Trophoblast cell (in vitro differentiated cells and primary cell): ENCODE data around the gene CPSF4L.

Experiments used
- DNase-seq, 2 donors: peaks; one replicate each; pipeline ENCODE4 v3.0.0-alpha.2; 2016
- H2AFZ ChIP-seq: 2 replicates; pipeline ENCODE4 v1.6.1; 2013; ENCODE audit warnings: low read length, moderate library complexity, mild to moderate bottlenecking; ENCODE audit not compliant: insufficient read depth, poor library complexity
- H2AK5ac ChIP-seq: 2 replicates; pipeline ENCODE4 v1.6.1; 2013; ENCODE audit warnings: mild to moderate bottlenecking, low read length
- H2BK120ac ChIP-seq: 2 replicates; pipeline ENCODE4 v1.6.1; 2013; ENCODE audit warnings: low read length, mild to moderate bottlenecking, moderate library complexity; ENCODE audit not compliant: insufficient read depth, poor library complexity
- H2BK12ac ChIP-seq: 2 replicates; pipeline ENCODE4 v1.6.1; 2013; ENCODE audit warnings: mild to moderate bottlenecking, low read length, moderate library complexity
- H2BK5ac ChIP-seq: 2 replicates; pipeline ENCODE4 v1.6.1; 2013; ENCODE audit warnings: low read length, low read depth, moderate library complexity, mild to moderate bottlenecking; ENCODE audit not compliant: poor library complexity
- H3K14ac ChIP-seq: 2 replicates; pipeline ENCODE4 v1.6.1; 2013; ENCODE audit warnings: mild to moderate bottlenecking, low read length
- H3K18ac ChIP-seq: 2 replicates; pipeline ENCODE4 v1.6.1; 2013; ENCODE audit warnings: mild to moderate bottlenecking, low read length
- H3K23ac ChIP-seq: 2 replicates; pipeline ENCODE4 v1.6.1; 2013; ENCODE audit warnings: low read length
- H3K27ac ChIP-seq: 2 replicates; pipeline ENCODE4 v1.5.1; 2013; ENCODE audit warnings: low read depth, mild to moderate bottlenecking, inconsistent platforms, low read length, moderate library complexity
- H3K27me3 ChIP-seq: 2 replicates; pipeline ENCODE4 v1.6.1; 2013; ENCODE audit warnings: inconsistent platforms, mild to moderate bottlenecking, low read length, moderate library complexity; ENCODE audit not compliant: insufficient read depth
- H3K36me3 ChIP-seq, 2 experiments: 1 replicate in 1 of 2; 2 replicates in 1 of 2; pipeline ENCODE4 v1.6.1; 2013; ENCODE audit warnings: low read length in 2 of 2, mild to moderate bottlenecking in 2 of 2, moderate library complexity in 1 of 2; ENCODE audit not compliant: insufficient read depth in 2 of 2, control insufficient read depth in 1 of 2
- H3K4ac ChIP-seq: 2 replicates; pipeline ENCODE4 v1.6.1; 2013; ENCODE audit warnings: low read depth, mild to moderate bottlenecking, low read length, moderate library complexity
- H3K4me1 ChIP-seq, 2 experiments: 1 replicate in 1 of 2; 2 replicates in 1 of 2; pipeline ENCODE4 v1.6.1; 2013; ENCODE audit warnings: low read length in 2 of 2, mild to moderate bottlenecking in 2 of 2, moderate library complexity in 1 of 2; ENCODE audit not compliant: insufficient read depth in 2 of 2, control insufficient read depth in 1 of 2
- H3K4me2 ChIP-seq: 2 replicates; pipeline ENCODE4 v1.6.1; 2013; ENCODE audit warnings: inconsistent platforms, mild to moderate bottlenecking, low read length, moderate library complexity
- H3K4me3 ChIP-seq: 2 replicates; pipeline ENCODE4 v1.5.1; 2013; ENCODE audit warnings: mild to moderate bottlenecking, low read depth, low read length, inconsistent platforms
- H3K79me1 ChIP-seq: one replicate; pipeline ENCODE4 v1.6.1; 2013; ENCODE audit warnings: low read length
- H3K79me2 ChIP-seq: 2 replicates; pipeline ENCODE4 v1.6.1; 2013; ENCODE audit warnings: low read length, mild to moderate bottlenecking; ENCODE audit not compliant: control insufficient read depth, insufficient read depth, poor library complexity
- H3K9ac ChIP-seq: 2 replicates; pipeline ENCODE4 v1.6.1; 2013; ENCODE audit warnings: mild to moderate bottlenecking, low read length
- H3K9me3 ChIP-seq: 2 replicates; pipeline ENCODE4 v1.6.1; 2013; ENCODE audit warnings: low read depth, mild to moderate bottlenecking, control low read depth, inconsistent platforms, low read length; ENCODE audit not compliant: insufficient read depth
- H4K12ac ChIP-seq: 2 replicates; pipeline ENCODE4 v1.6.1; 2013; ENCODE audit warnings: low read depth, mild to moderate bottlenecking, low read length, moderate library complexity
- H4K8ac ChIP-seq: 2 replicates; pipeline ENCODE4 v1.6.1; 2013; ENCODE audit warnings: low read depth, mild to moderate bottlenecking, low read length, moderate library complexity
- H4K91ac ChIP-seq: one replicate; pipeline ENCODE4 v1.6.1; 2013; ENCODE audit warnings: low read depth, mild to moderate bottlenecking, low read length, moderate library complexity
- WGBS: extraction: QIAGEN DNeasy Blood & Tissue Kit; methylation state at CpG from one replicate; pipeline ENCODE4 v1.1.7; 2013; ENCODE audit warnings: missing lambda C conversion rate; ENCODE audit not compliant: insufficient read length, insufficient coverage; ENCODE audit errors: extremely low coverage; 5-methylcytosine and 5-hydroxymethylcytosine counted together

Gene CPSF4L

DNA sequence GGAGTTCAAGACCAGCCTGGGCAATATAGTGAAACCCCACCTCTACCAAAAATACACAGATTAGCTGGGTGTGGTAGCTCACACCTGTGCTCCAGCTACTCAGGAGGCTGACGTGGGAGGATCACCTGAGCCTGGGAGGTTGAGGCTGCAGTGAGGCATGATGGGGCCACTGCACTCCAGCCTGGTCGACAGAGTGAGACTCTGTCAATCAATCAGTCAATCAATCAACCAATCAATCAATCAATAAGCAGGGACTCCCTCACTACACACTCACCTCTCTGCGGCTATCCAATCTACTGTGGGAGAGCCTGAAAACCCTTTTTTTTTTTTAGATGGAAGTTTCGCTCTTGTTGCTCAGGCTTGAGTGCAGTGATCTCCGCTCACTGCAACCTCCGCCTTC is 31.6 kb downstream of the CPSF4L start:
- no peak overlapping the region for H3K4me2 ChIP-seq
- DNase-seq: no peak
- H3K18ac ChIP-seq: no peak overlapping the region
- H3K27me3 ChIP-seq: no peaks in the 10 kb centered on the region
- H3K9ac ChIP-seq: no peak overlapping the region
- peaks cover 2% of the 10 kb centered on the region in 2 experiments for H3K4me1 ChIP-seq
- H2BK120ac ChIP-seq: no peak overlapping the region
- no peaks in the 10 kb centered on the region for H3K9me3 ChIP-seq
- no peak overlapping the region for H4K8ac ChIP-seq
- no peak overlapping the region for H3K14ac ChIP-seq
- no peak overlapping the region for H2AFZ ChIP-seq
- H3K27ac ChIP-seq: no peak overlapping the region
- peak overlapping the region; percentile 92 for H3K4ac ChIP-seq
- peaks cover 21% of the 10 kb centered on the region for H3K79me2 ChIP-seq
- H3K36me3 ChIP-seq: peaks cover 0 to 6% of the 10 kb centered on the region in 2 experiments
- H2AK5ac ChIP-seq: no peak overlapping the region
- H2BK12ac ChIP-seq: peak overlapping the region; percentile 13
- no peak overlapping the region for H2BK5ac ChIP-seq
- H4K12ac ChIP-seq: peak overlapping the region; percentile 26
- H3K4me3 ChIP-seq: no peak overlapping the region
- H4K91ac ChIP-seq: no peak overlapping the region
- H3K79me1 ChIP-seq: peaks cover 10% of the 10 kb centered on the region
- no CpG with 5 or more reads among the region's 6 CpGs for WGBS
- no peak overlapping the region for H3K23ac ChIP-seq

DNA sequence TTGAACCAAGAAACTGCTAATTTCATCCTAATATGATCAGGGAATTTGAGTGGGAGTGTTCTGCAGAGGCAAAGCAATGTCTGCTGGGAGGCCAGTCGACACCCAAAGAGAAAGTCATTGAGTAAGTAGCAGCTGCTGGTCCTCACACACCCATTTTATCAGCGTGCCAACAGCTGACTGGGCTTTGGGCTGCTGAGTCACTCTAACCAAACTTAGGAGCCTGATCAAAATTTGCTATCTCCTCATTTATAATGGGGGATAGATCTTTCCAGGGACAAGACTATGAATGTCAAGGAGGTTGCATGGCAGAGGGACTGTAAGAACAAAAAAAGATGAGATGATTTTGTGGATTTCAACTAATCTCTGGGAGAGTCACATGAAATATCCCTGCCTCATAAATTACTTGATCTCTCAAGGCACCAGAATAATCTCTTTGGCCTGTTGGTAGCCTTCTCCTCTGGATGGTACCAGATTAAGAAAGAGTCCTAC is 32.9 kb downstream of the CPSF4L start:
- Histone ChIP-seq H3K4ac (peak overlapping the region; percentile 58), H3K14ac (no peak overlapping the region), H3K4me3 (no peak overlapping the region), H3K4me2 (no peak overlapping the region), H2BK12ac (no peak overlapping the region), H3K27me3 (no peaks in the 10 kb centered on the region), H3K27ac (no peak overlapping the region), H3K36me3 (no peaks in the 10 kb centered on the region), H4K12ac (no peak overlapping the region), H2AK5ac (no peak overlapping the region), H2BK120ac (no peak overlapping the region), H3K18ac (no peak overlapping the region), H3K9ac (no peak overlapping the region), H3K79me2 (peaks cover 22% of the 10 kb centered on the region), H3K23ac (no peak overlapping the region), H3K79me1 (peaks cover 14% of the 10 kb centered on the region), H3K4me1 (peaks cover 2% of the 10 kb centered on the region in 2 experiments), H3K9me3 (no peaks in the 10 kb centered on the region), H2AFZ (no peak overlapping the region), H4K8ac (no peak overlapping the region), H4K91ac (no peak overlapping the region), H2BK5ac (no peak overlapping the region)
- WGBS: no CpG with 5 or more reads among the region's 2 CpGs
- DNase-seq: peak; percentile 31 to 57

DNA sequence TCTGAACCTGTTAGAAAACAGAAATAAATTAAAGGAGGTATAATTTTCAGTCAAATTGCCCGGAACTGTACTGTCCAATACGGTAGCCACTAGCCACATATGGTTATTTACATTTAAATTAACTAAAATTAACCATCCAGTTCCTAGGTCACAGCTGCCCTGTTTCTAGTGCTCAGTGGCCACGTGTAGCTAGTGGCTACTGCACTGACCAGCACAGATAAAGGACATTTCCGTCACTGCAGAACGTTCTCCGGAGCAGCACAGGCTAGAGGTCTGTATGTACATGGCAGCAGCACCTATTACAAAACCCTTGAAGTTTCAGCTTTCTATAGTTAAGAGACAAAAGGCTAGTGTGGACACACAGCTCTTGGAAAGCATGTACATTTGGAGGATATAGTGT is 33.7 kb downstream of the CPSF4L start:
- no peak overlapping the region for H2AK5ac ChIP-seq
- H4K8ac ChIP-seq: no peak overlapping the region
- no peak overlapping the region for H3K14ac ChIP-seq
- peak overlapping the region; percentile 10 for H3K27ac ChIP-seq
- H3K4me3 ChIP-seq: no peak overlapping the region
- no peaks in the 10 kb centered on the region for H3K27me3 ChIP-seq
- no peak overlapping the region for H2BK120ac ChIP-seq
- H2BK12ac ChIP-seq: no peak overlapping the region
- no peaks in the 10 kb centered on the region for H3K9me3 ChIP-seq
- DNase-seq: no peak
- no peak overlapping the region for H3K18ac ChIP-seq
- no CpG with 5 or more reads among the region's 6 CpGs for WGBS
- H2BK5ac ChIP-seq: no peak overlapping the region
- no peaks in the 10 kb centered on the region for H3K36me3 ChIP-seq
- peak overlapping the region; percentile 34 for H3K4ac ChIP-seq
- H3K79me1 ChIP-seq: peaks cover 14% of the 10 kb centered on the region
- no peak overlapping the region for H3K4me2 ChIP-seq
- no peak overlapping the region for H3K9ac ChIP-seq
- no peak overlapping the region for H3K23ac ChIP-seq
- no peak overlapping the region for H4K91ac ChIP-seq
- H4K12ac ChIP-seq: no peak overlapping the region
- H3K79me2 ChIP-seq: peaks cover 19% of the 10 kb centered on the region
- H2AFZ ChIP-seq: no peak overlapping the region
- H3K4me1 ChIP-seq: peaks cover 0 to 2% of the 10 kb centered on the region in 2 experiments

DNA sequence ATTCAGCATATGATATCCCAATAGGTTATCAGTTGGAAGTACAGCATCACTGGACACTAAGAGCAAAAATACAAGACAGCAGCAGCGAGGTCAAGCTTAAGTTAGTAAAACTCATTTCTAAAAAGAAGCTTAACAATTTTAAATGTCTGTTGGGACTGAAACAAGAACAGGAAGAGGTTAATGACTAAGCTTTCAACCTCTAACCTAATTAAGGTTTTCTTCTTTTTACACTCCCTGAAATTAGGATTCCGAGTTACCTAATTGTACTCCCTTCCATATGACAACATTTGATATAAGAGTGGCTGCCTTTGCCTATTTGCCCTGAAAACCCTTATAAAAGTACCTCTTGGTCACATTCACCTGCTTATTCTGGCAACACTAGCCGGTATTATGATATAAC is 34.3 kb downstream of the CPSF4L start:
- no peak overlapping the region for H3K23ac ChIP-seq
- peaks cover 10% of the 10 kb centered on the region for H3K79me1 ChIP-seq
- no peak overlapping the region for H3K4me3 ChIP-seq
- H2BK5ac ChIP-seq: no peak overlapping the region
- no peak overlapping the region for H3K9ac ChIP-seq
- H4K91ac ChIP-seq: no peak overlapping the region
- no peaks in the 10 kb centered on the region for H3K27me3 ChIP-seq
- no peak overlapping the region for H2BK12ac ChIP-seq
- no CpG with 5 or more reads among the region's 3 CpGs for WGBS
- no peaks in the 10 kb centered on the region for H3K36me3 ChIP-seq
- no peak overlapping the region for H4K12ac ChIP-seq
- H3K14ac ChIP-seq: no peak overlapping the region
- H3K4me1 ChIP-seq: peaks cover 0 to 2% of the 10 kb centered on the region in 2 experiments
- no peak overlapping the region for H4K8ac ChIP-seq
- H3K4me2 ChIP-seq: peak overlapping the region; percentile 23
- no peaks in the 10 kb centered on the region for H3K9me3 ChIP-seq
- DNase-seq: no peak
- H3K79me2 ChIP-seq: peaks cover 15% of the 10 kb centered on the region
- H2BK120ac ChIP-seq: no peak overlapping the region
- H3K18ac ChIP-seq: no peak overlapping the region
- H3K4ac ChIP-seq: no peak overlapping the region
- no peak overlapping the region for H2AFZ ChIP-seq
- peak overlapping the region; percentile 44 for H3K27ac ChIP-seq
- no peak overlapping the region for H2AK5ac ChIP-seq
